Measurements from ENCODE around the gene ASAP2. TPM values are rescaled to one million over a fixed set of nuclear protein-coding genes. Genes with fewer than 3 reads are reported as not detected.

Gene ASAP2
- polyA plus RNA-seq, 1 experiment, result 30.0 TPM

DNA sequence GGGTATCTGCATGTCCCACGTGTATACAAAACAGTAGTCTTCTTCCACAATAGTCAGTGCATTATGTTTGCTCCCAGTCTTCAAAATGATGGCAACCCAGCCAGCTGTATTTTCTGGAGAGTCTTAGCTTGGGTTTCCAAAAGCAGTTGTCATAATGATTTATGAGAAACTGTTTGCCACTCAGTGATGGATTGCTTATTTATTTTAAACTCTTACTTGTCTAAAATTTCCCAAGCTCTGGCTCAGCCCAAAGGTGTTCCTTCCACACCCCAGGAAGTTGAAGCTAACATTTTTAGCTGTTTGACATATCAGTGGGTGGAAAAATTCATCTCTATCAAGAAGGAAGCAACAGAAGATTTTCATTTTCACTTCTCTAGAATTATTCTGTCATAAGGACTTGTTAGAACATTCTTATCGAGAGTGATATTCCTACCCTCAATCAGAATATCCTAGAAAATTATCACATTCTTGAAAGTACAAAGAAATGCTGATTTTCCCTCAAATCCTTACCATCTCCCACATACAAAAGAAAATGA, 78.8 kb downstream of the ASAP2 start:
- H3K9me3 ChIP-seq (ENCODE audit: control insufficient read depth, insufficient read depth, low read length), result no peaks in the 10 kb centered on the region
- POLR2A ChIA-PET, result no interaction called here
- TF ChIP-seq, protein P1, sequence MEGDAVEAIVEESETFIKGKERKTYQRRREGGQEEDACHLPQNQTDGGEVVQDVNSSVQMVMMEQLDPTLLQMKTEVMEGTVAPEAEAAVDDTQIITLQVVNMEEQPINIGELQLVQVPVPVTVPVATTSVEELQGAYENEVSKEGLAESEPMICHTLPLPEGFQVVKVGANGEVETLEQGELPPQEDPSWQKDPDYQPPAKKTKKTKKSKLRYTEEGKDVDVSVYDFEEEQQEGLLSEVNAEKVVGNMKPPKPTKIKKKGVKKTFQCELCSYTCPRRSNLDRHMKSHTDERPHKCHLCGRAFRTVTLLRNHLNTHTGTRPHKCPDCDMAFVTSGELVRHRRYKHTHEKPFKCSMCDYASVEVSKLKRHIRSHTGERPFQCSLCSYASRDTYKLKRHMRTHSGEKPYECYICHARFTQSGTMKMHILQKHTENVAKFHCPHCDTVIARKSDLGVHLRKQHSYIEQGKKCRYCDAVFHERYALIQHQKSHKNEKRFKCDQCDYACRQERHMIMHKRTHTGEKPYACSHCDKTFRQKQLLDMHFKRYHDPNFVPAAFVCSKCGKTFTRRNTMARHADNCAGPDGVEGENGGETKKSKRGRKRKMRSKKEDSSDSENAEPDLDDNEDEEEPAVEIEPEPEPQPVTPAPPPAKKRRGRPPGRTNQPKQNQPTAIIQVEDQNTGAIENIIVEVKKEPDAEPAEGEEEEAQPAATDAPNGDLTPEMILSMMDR (IDR thresholded peaks at IDR 0.05; ENCODE audit: low read depth, low read length), result no peak
- CTCF ChIA-PET, result interaction anchor here (1.7 kb wide), 1 partner anchor 10 kb away, joined by 4 read pairs; no protein-coding TSS in a partner anchor
- no peak overlapping the region for H3K4me3 ChIP-seq (ENCODE audit: low read depth, low read length)
- no peak for DNase-seq (ENCODE audit: low read depth, low spot score)
- no peaks in the 10 kb centered on the region for H3K27me3 ChIP-seq (ENCODE audit: control insufficient read depth, insufficient read depth, low read length)
- no peak overlapping the region for H3K27ac ChIP-seq (ENCODE audit: low read depth, low read length)

DNA sequence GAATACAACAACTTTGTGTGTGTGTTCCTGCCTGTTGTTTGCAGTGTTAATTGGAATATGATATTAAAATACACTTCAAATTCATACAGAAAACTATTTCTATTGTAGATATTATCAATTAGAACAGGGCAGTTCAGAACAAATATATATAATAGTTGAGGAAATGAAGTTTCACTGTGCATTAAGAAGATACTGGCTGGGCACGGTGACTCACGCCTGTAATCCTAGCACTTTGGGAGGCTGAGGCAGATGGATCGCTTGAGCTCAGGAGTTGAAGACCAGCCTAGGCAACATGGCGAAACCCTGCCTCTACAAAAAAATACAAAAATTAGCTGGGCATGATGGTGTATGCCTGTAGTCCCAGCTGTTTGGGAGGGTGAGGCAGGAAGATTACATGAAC, 79.3 kb downstream of the ASAP2 start:
- TF ChIP-seq, protein P1 (IDR thresholded peaks at IDR 0.05; ENCODE audit: low read depth, low read length), result no peak
- ChIA-PET CTCF (interaction anchor here (0.6 to 1.7 kb wide), 2 partner anchors 10 to 967 kb away, joined by 3 to 4 read pairs; no protein-coding TSS in a partner anchor), POLR2A (interaction anchor here (0.8 kb wide), 1 partner anchor 111 kb away, joined by 3 read pairs; no protein-coding TSS in a partner anchor)
- H3K27ac ChIP-seq (ENCODE audit: low read depth, low read length), result no peak overlapping the region
- H3K9me3 ChIP-seq (ENCODE audit: control insufficient read depth, insufficient read depth, low read length), result no peaks in the 10 kb centered on the region
- no peak overlapping the region for H3K4me3 ChIP-seq (ENCODE audit: low read depth, low read length)
- no peaks in the 10 kb centered on the region for H3K27me3 ChIP-seq (ENCODE audit: control insufficient read depth, insufficient read depth, low read length)
- no peak for DNase-seq (ENCODE audit: low read depth, low spot score)

DNA sequence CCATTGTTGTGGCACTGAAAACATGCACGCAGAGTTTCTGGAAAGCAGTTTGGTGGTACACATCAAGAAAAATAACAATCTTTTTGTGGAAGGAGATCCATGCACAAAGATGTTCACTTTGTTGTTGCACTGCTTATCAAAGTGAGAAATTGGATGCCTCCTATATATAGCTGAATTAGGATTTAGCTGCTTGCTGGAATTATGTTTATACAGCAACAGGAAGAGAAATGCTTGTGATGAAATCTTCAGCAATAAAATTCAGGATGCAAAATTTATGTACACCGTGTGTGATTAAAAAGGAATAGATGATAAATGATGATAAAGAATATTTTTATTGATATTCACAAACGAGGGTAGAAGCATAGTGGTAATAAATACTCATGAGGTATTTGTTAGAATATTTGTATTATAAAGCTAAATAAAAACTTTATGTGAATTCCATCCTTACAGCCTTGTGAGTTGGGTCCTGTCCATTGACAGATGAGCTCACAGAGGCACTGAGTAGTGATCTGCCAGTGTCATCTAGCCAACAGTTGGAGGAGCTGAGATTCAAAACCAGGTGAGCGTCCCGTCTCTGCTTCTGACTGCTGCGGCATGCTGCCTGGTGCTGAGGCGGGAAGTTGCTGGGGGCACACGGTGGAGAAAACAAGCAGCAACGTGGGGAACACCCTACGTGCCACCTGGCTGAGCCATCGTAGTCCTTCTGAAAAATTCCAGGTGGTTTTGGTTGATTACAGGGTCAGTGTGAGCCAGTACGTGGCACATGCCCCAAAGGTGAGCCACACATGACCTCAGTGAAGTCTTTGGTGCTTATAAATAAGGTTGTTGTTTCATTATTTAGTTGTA, 80.2 kb downstream of the ASAP2 start:
- H3K27ac ChIP-seq (ENCODE audit: low read depth, low read length), result peak overlapping the region; percentile 94
- CTCF ChIA-PET, result interaction anchor here (0.6 to 1.7 kb wide), 2 partner anchors 11 to 966 kb away, joined by 3 to 4 read pairs; no protein-coding TSS in a partner anchor
- H3K27me3 ChIP-seq (ENCODE audit: control insufficient read depth, insufficient read depth, low read length), result no peaks in the 10 kb centered on the region
- no peaks in the 10 kb centered on the region for H3K9me3 ChIP-seq (ENCODE audit: control insufficient read depth, insufficient read depth, low read length)
- DNase-seq (ENCODE audit: low read depth, low spot score), result no peak
- POLR2A ChIA-PET, result interaction anchor here (0.8 to 1.5 kb wide), 3 partner anchors 12 to 112 kb away, joined by 3 to 11 read pairs (median 4); no protein-coding TSS in a partner anchor
- TF ChIP-seq, protein P1 (IDR thresholded peaks at IDR 0.05; ENCODE audit: low read depth, low read length), result no peak
- no peak overlapping the region for H3K4me3 ChIP-seq (ENCODE audit: low read depth, low read length)

DNA sequence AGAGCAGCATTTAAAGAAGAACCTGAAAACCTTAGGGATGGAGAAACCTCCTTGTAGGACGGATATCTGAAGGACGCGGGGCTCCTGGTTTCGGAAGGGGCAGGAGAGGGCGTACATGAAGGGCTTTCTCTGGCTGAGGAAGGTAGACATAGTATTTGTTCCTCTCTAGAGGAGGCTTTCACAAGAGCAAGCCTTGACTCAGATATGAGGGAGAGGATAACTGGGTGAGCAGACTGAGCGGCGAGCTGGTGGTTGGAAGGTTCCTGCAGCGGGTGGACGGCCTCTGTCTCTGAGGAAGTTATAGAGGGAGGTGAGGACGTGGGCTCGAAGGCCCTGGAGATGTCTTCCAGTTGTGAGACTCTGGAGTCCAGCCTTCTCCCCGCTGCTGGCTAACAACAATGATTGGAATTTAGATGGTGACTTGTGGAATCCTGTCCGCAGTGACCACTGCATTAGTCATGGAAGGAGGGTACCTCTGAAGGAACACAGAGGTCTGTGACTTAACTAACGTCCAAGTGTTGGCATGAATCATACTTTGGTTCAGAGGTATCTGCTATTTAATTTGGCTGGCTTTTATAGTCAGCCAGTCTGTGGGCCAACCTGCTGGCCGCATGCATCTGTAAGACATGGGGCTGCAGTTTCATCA, 80.9 kb downstream of the ASAP2 start:
- CTCF ChIA-PET, result interaction anchor here (1.1 kb wide), 1 partner anchor 10 kb away, joined by 4 read pairs; no protein-coding TSS in a partner anchor
- peak; percentile 89 for DNase-seq (ENCODE audit: low read depth, low spot score)
- Histone ChIP-seq H3K9me3 (ENCODE audit: control insufficient read depth, insufficient read depth, low read length) (no peaks in the 10 kb centered on the region), H3K4me3 (ENCODE audit: low read depth, low read length) (no peak overlapping the region), H3K27me3 (ENCODE audit: control insufficient read depth, insufficient read depth, low read length) (no peaks in the 10 kb centered on the region), H3K27ac (ENCODE audit: low read depth, low read length) (peak overlapping the region; percentile 94)
- POLR2A ChIA-PET, result interaction anchor here (1.0 to 1.5 kb wide), 6 partner anchors 10 to 109 kb away, joined by 3 to 11 read pairs (median 4); no protein-coding TSS in a partner anchor
- TF ChIP-seq, protein P1 (IDR thresholded peaks at IDR 0.05; ENCODE audit: low read depth, low read length), result no peak
